Superior temporal gyrus (tissue), 1 donor: ENCODE measurements around the gene ITGAD.
"Not testable (repeated sequence)": the region's sequence is repeated elsewhere in the genome, so short reads cannot be mapped to it uniquely, and the experiment has no call there.

Source experiments
- DNase-seq: peaks from one replicate; pipeline ENCODE4 v3.0.0-alpha.2; 2016; ENCODE audit errors: extremely low spot score

Gene ITGAD

GRCh38 chr16:31403590-31404352 is 10.6 kb downstream of the ITGAD start:
- DNase-seq: no peak

GRCh38 chr16:31404353-31405064 is 11.4 kb downstream of the ITGAD start:
- DNase-seq: no peak

GRCh38 chr16:31407406-31407805 is 14.3 kb downstream of the ITGAD start:
- no peak for DNase-seq

- no peak for DNase-seq
Measured at GRCh38 chr16:31409433-31409832, 16.3 kb downstream of the ITGAD start.

- DNase-seq: no peak
Measured at GRCh38 chr16:31410082-31410481, 16.9 kb downstream of the ITGAD start.

- no peak for DNase-seq
Measured at GRCh38 chr16:31411024-31411844, 18.1 kb downstream of the ITGAD start.

- no peak for DNase-seq
Measured at GRCh38 chr16:31412750-31413149, 19.6 kb downstream of the ITGAD start.

- DNase-seq: no peak
Measured at GRCh38 chr16:31413381-31413780, 20.2 kb downstream of the ITGAD start.

- no peak for DNase-seq
Measured at GRCh38 chr16:31413943-31414342, 20.8 kb downstream of the ITGAD start.

GRCh38 chr16:31414706-31415105 is 21.6 kb downstream of the ITGAD start:
- no peak for DNase-seq

GRCh38 chr16:31416371-31416770 is 23.2 kb downstream of the ITGAD start:
- no peak for DNase-seq

- DNase-seq: not testable (repeated sequence)
Measured at GRCh38 chr16:31417036-31417435, 23.9 kb downstream of the ITGAD start.

- DNase-seq: no peak
Measured at GRCh38 chr16:31417916-31418315, 24.8 kb downstream of the ITGAD start.

- no peak for DNase-seq
Measured at GRCh38 chr16:31420037-31420436, 26.9 kb downstream of the ITGAD start.

GRCh38 chr16:31421587-31421986 is 28.5 kb downstream of the ITGAD start:
- no peak for DNase-seq

- DNase-seq: no peak
Measured at GRCh38 chr16:31423241-31423640, 30.1 kb downstream of the ITGAD start.

GRCh38 chr16:31423801-31424200 is 30.7 kb downstream of the ITGAD start:
- no peak for DNase-seq

GRCh38 chr16:31427441-31428278 is 34.5 kb downstream of the ITGAD start:
- peak; percentile 53 for DNase-seq

GRCh38 chr16:31428279-31428597 is 35.1 kb downstream of the ITGAD start, which contains the start of gene COX6A2:
COX6A2 (minus strand) TSS chr16:31428360; CDS start chr16:31428325, 35 bp downstream.
- no peak for DNase-seq

- no peak for DNase-seq
Measured at GRCh38 chr16:31428638-31429247, 35.6 kb downstream of the ITGAD start.

GRCh38 chr16:31429314-31429713 is 36.2 kb downstream of the ITGAD start:
- DNase-seq: no peak
